Activated naive CD4-positive, alpha-beta T cell treated with anti-CD3 and anti-CD28 coated beads, Interleukin-2, amount 50 U/mL, for 72 hours (primary cell): ENCODE data around the gene PDE4B. TPM values are rescaled to one million over a fixed set of nuclear protein-coding genes. Genes with fewer than 3 reads are reported as not detected.

Experiments used
- ATAC-seq, 2 donors: fragments of 150-1000 bp; cut with Tn5 transposase; 2 replicates each; pipeline ENCODE4 v1.10.0; 2021; ENCODE audit warnings: mild to moderate bottlenecking in 2 of 2, moderate library complexity in 2 of 2
- DNase-seq, 2 donors: peaks; one replicate each; pipeline ENCODE4 v3.0.0; 2021 to 2022; ENCODE audit warnings: low spot score in 2 of 2
- H3K27ac Mint-ChIP-seq, 2 donors: one replicate each; pipeline ENCODE4 v1.8.0; 2022; ENCODE audit warnings: mild to moderate bottlenecking in 2 of 2, mixed read lengths in 2 of 2
- H3K36me3 Mint-ChIP-seq, 2 donors: one replicate each; pipeline ENCODE4 v1.8.0; 2022; ENCODE audit warnings: mixed read lengths in 2 of 2
- H3K9me3 Mint-ChIP-seq, 2 donors: one replicate each; pipeline ENCODE4 v1.8.0; 2022; ENCODE audit warnings: mixed read lengths in 2 of 2
- total RNA-seq, 2 donors: library from RNA; stranded (reverse); gene quantifications; one replicate each; pipeline ENCODE4 v1.2.3, GENCODE V29; 2022

PDE4B gene
- total RNA-seq, 2 donors from 2014 or later = 23.8 to 25.6 TPM

DNA sequence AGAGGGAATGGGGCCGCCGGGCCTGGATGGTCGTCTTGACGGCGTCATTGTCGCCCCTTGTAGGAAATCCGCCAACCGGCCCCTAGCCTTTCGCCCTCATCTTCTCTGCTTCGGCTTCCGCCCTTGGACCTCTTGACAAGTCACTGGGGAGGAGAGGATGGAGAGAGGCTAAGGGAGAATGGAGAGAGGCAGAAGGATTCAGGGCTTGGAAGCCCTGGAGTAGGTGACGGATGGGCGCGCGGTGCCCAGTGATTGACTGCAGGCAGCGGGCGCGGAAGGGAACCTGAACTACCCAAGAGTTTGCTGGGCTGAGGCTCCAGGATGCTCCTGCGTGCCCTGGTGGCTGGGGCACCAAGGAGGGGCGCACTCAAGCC is 651 bp downstream of the PDE4B start:
- H3K36me3 Mint-ChIP-seq = peaks cover 6 to 7% of the 10 kb centered on the region in 2 donors
- ATAC-seq = no peak
- peaks cover 4 to 12% of the 10 kb centered on the region in 2 donors for H3K9me3 Mint-ChIP-seq
- DNase-seq = no peak
- H3K27ac Mint-ChIP-seq = no peak overlapping the region

DNA sequence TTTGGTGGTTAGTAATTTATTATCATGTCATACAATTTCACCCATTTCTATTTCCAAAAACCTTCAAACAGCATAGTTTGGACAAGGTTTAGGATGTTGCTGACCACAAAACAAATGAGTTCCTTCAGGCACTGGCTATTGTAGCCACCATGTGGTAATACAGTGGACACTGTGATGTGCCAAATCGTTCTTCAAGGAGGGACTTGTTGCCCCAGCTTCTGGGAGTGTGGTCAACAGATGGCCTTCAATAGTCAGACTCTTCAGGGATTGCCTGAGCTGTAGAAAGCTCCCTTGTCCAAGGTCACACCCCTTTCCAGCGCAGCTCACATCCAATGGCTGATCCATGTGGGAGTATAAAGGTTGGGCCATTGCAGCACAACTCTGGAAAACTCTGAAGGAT is 2.6 kb downstream of the PDE4B start:
- ATAC-seq = no peak
- no peak for DNase-seq
- Mint-ChIP-seq H3K27ac (no peak overlapping the region), H3K36me3 (peaks cover 6 to 7% of the 10 kb centered on the region in 2 donors), H3K9me3 (peaks cover 0 to 7% of the 10 kb centered on the region in 2 donors)

GRCh38 chr1:65799601-65800000 is 6.9 kb downstream of the PDE4B start:
- DNase-seq = no peak
- Mint-ChIP-seq H3K36me3 (no peaks in the 10 kb centered on the region), H3K27ac (no peak overlapping the region), H3K9me3 (no peaks in the 10 kb centered on the region)
- ATAC-seq = no peak

- Mint-ChIP-seq H3K9me3 (peaks cover 0 to 3% of the 10 kb centered on the region in 2 donors), H3K36me3 (peaks cover 0 to 7% of the 10 kb centered on the region in 2 donors), H3K27ac (no peak overlapping the region)
- ATAC-seq = no peak
- no peak for DNase-seq
These were observed 11.9 kb downstream of the PDE4B start for GRCh38 chr1:65804584-65804983.

- peak; percentile 98 to 99 for ATAC-seq
- Mint-ChIP-seq H3K27ac (no peak overlapping the region), H3K9me3 (peaks cover 3 to 8% of the 10 kb centered on the region in 2 donors), H3K36me3 (peaks cover 0 to 7% of the 10 kb centered on the region in 2 donors)
- peak; percentile 65 to 74 for DNase-seq
These were observed 19.4 kb downstream of the PDE4B start for GRCh38 chr1:65812065-65812464.

DNA sequence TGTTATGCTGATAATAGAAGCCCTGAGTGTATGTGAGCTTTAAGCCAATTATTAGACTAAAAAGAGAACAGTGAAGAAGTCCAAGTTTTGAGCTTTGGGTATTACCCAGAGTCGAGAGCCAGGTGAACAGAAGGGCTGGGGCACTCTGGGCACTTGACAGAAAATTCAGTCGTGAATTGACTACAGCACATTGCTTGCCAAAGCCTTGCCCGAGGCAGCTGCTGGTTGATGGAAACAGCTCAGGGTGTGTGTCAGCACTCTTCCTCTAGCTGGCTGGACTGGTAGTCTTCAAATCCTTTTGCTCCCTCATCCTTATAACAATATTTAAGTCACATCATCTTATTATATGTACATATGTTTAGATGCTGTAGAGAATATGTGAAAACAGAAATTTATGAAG is 21.3 kb downstream of the PDE4B start:
- ATAC-seq (no peak), DNase-seq (no peak)
- Mint-ChIP-seq H3K27ac (no peak overlapping the region), H3K9me3 (peaks cover 0 to 8% of the 10 kb centered on the region in 2 donors), H3K36me3 (no peaks in the 10 kb centered on the region)

DNA sequence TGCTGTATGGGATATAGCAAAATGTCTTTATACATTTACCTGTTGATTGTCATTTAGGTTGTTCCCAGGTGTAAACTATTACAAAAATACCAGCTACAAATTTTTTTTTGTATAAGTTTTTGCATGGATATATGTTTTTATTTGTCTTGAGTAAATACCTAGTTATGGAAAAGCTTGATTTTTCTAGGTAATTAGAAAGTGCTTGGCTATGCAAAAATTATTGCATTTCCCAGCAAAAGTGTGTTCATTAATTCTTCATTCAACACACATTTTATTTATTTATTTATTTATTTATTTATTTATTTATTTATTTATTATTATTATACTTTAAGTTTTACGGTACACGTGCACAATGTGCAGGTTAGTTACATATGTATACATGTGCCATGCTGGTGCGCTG is 22.1 kb downstream of the PDE4B start:
- no peak overlapping the region for H3K27ac Mint-ChIP-seq
- no peaks in the 10 kb centered on the region for H3K36me3 Mint-ChIP-seq
- ATAC-seq (no peak), DNase-seq (no peak)
- H3K9me3 Mint-ChIP-seq = peaks cover 0 to 8% of the 10 kb centered on the region in 2 donors

DNA sequence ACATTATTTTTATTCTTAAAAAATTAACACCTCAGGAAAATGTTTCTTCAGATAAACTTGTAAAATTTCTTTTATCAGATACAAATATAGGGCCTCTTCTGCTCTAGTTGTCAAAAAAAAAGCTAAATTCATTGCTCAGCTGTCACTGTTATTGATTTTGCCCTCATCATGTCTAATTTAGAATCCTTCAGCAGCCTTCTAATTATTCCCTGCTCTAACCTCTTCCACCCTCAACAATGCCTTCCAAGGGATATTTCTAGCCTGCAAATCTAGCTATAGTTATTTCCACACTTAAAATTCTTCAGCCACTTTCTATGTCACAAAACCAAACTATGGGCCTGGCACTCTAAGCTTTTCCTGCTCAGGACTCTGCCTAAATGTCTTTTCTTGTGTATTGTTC is 25.2 kb downstream of the PDE4B start:
- Mint-ChIP-seq H3K36me3 (no peaks in the 10 kb centered on the region), H3K9me3 (peaks cover 0 to 2% of the 10 kb centered on the region in 2 donors), H3K27ac (no peak overlapping the region)
- ATAC-seq = no peak
- DNase-seq = no peak

DNA sequence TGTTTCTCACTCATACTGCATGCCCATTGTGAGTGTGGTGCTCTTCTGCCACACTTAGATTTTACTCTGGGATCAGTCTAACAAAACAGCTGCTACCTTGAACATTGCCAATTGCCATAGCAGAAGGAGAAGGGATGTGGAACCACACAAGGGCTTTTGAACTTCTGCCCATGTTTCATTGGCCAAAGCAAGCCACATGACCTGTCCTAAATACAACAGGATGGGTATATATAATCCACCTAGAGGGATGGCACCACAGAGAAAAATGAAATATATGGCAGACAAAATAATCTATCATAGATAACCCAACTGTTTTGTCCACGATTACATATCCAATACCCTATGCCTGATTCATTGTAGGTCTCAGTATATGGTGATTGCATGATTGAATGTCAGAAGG is 26.3 kb downstream of the PDE4B start:
- DNase-seq (no peak), ATAC-seq (no peak)
- H3K9me3 Mint-ChIP-seq = peaks cover 4% of the 10 kb centered on the region in 2 donors
- no peak overlapping the region for H3K27ac Mint-ChIP-seq
- no peaks in the 10 kb centered on the region for H3K36me3 Mint-ChIP-seq

DNA sequence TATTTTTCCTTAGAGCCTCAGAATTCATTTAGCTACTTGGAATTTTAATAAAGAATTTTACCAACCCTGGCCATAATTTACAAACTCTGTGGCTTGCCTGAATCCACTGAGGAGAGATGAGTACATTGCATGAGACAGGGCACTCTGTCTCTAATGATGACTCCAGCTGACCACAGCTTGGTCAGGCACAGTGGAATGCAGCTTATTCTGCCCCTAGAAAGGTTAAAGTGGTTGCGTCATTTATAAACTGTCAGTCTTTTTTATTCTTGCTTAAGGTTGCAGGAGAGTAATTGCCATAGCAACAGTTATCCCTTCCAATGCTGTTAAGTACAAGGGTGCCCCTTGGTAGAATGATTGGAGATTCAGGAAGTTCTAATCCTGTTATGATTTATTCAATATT is 28.3 kb downstream of the PDE4B start:
- no peak overlapping the region for H3K27ac Mint-ChIP-seq
- no peak for ATAC-seq

DNA sequence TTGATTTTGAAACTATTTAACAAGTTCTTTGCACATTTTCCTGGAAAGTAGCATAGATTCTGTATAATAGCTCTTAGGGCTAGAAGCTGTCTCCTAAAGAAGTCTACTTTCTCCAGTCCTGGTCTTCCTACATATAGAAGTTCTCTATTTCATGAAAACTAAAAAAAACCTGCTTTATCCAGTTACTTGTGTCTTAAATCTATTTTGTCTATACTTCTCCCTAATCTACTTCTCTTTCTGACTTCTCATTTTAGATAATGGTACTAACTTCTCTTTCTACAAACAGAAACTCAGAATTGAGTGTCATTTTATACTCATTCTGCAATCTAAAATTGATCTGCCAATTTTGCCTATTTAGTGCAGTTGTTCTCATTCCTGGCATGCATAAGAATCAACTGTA is 28.7 kb downstream of the PDE4B start:
- no peak for DNase-seq
- ATAC-seq = no peak
- H3K27ac Mint-ChIP-seq = no peak overlapping the region
- peaks cover 4% of the 10 kb centered on the region in 2 donors for H3K9me3 Mint-ChIP-seq
- no peaks in the 10 kb centered on the region for H3K36me3 Mint-ChIP-seq

More for the DNA sequence above, 28.3 kb downstream of the PDE4B start:
- Mint-ChIP-seq H3K36me3 (no peaks in the 10 kb centered on the region), H3K9me3 (peaks cover 4% of the 10 kb centered on the region in 2 donors)
- no peak for DNase-seq

GRCh38 chr1:65824103-65824502 is 31.4 kb downstream of the PDE4B start:
- DNase-seq (no peak), ATAC-seq (no peak)
- Mint-ChIP-seq H3K36me3 (no peaks in the 10 kb centered on the region), H3K27ac (no peak overlapping the region), H3K9me3 (peaks cover 4% of the 10 kb centered on the region in 2 donors)

- Mint-ChIP-seq H3K36me3 (no peaks in the 10 kb centered on the region), H3K27ac (no peak overlapping the region), H3K9me3 (peaks cover 4% of the 10 kb centered on the region in 2 donors)
- ATAC-seq (no peak), DNase-seq (no peak)
These were observed 33.0 kb downstream of the PDE4B start for GRCh38 chr1:65825741-65826140.

DNA sequence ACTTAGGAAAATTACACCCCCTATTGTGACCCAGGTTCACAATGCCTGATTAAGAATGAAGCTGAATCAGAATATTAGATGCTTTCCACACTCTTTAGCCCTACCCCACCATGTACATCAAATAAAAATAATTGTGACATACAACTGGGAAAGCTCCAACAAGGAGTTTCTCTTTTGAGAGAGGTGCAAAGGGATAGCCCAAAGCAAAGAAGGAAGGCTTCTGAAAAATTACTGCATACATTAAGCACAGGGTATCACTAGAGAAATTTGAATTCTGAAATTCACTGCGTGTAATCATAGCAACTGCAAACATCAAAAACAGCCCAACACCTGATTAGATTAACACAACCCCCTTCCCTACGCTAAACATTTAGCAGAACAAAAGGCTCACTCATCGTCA is 34.1 kb downstream of the PDE4B start:
- H3K9me3 Mint-ChIP-seq = peaks cover 4% of the 10 kb centered on the region in 2 donors
- H3K27ac Mint-ChIP-seq = no peak overlapping the region
- no peak for DNase-seq
- no peaks in the 10 kb centered on the region for H3K36me3 Mint-ChIP-seq
- no peak for ATAC-seq

GRCh38 chr1:65827346-65827745 is 34.7 kb downstream of the PDE4B start:
- DNase-seq (no peak), ATAC-seq (no peak)
- peaks cover 4% of the 10 kb centered on the region in 2 donors for H3K9me3 Mint-ChIP-seq
- H3K27ac Mint-ChIP-seq = no peak overlapping the region
- no peaks in the 10 kb centered on the region for H3K36me3 Mint-ChIP-seq

DNA sequence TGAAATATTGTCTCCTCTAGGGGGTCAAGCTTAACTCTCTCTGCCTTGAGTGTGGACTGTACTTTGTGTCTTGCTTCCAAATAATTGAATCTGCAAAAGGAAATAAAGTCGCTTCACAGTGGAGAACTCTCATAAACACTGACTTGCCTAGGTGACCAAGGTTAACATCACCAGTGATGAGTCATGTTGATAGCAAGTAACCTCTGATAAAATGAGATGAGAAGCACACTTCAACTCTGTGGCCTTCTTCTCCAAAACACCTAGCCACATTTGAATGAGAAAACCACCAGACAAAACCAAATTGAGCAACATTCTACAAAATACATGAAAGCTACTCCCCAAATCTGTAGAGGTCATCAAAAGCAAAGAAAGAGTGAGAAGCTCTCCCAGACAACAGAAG is 37.6 kb downstream of the PDE4B start:
- ATAC-seq (peak; percentile 31 to 91), DNase-seq (no peak)
- Mint-ChIP-seq H3K9me3 (no peaks in the 10 kb centered on the region), H3K36me3 (no peaks in the 10 kb centered on the region), H3K27ac (no peak overlapping the region)

DNA sequence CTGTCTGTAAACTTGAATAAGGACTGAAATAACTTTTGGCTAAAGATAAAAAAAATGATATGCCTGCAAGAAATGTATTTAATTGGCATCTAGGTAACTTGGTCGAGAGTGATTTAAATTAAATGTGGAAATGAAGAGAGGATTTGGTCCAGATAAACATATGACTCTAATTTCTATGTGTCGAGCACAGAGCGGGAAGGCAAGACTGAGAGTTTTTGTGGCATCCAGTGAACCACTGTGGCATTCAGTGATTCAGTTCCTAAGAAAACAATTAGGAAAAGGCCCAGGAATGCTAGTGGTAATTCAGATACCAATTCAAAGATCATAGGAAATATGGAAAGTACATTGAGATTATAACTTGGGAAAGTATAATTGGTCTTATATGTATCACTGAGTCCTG is 39.6 kb downstream of the PDE4B start:
- Mint-ChIP-seq H3K9me3 (no peaks in the 10 kb centered on the region), H3K27ac (no peak overlapping the region), H3K36me3 (no peaks in the 10 kb centered on the region)
- ATAC-seq = no peak
- DNase-seq = no peak

- Mint-ChIP-seq H3K27ac (no peak overlapping the region), H3K9me3 (no peaks in the 10 kb centered on the region), H3K36me3 (no peaks in the 10 kb centered on the region)
- ATAC-seq (no peak), DNase-seq (no peak)
These were observed 44.0 kb downstream of the PDE4B start for GRCh38 chr1:65836686-65837085.

- no peak overlapping the region for H3K27ac Mint-ChIP-seq
- no peak for ATAC-seq
- no peaks in the 10 kb centered on the region for H3K36me3 Mint-ChIP-seq
- DNase-seq = no peak
- H3K9me3 Mint-ChIP-seq = no peaks in the 10 kb centered on the region
These were observed 48.0 kb downstream of the PDE4B start for GRCh38 chr1:65840683-65841082.
